K562 (cell line): ENCODE data around the gene GABPB2. TPM values are rescaled to one million over a fixed set of nuclear protein-coding genes. Genes with fewer than 3 reads are reported as not detected.

Experiments used
- ADNP ChIP-seq: fragments of 200-800 bp; sonication (Bioruptor generic); IDR thresholded peaks from 2 replicates; pipeline ENCODE4 v1.6.1; 2016; ENCODE audit warnings: missing genetic modification characterization, missing compliant biosample characterization
- EGR1 ChIP-seq: fragments of 450-650 bp; conservative IDR thresholded peaks from 2 replicates; pipeline ENCODE4 v1.6.1; 2017; ENCODE audit warnings: mild to moderate bottlenecking
- ETS2 ChIP-seq: IDR thresholded peaks from 2 replicates; pipeline ENCODE4 v1.6.1; 2016; ENCODE audit warnings: borderline replicate concordance, missing genetic modification characterization, mild to moderate bottlenecking, moderate library complexity, missing compliant biosample characterization; ENCODE audit not compliant: poor library complexity, severe bottlenecking
- FOXJ2 ChIP-seq: fragments of 200-800 bp; sonication (Bioruptor generic); IDR thresholded peaks from 2 replicates; pipeline ENCODE4 v1.6.1; 2016; ENCODE audit warnings: missing genetic modification characterization, missing compliant biosample characterization
- FUS ChIP-seq: fragments of 200-400 bp; formaldehyde crosslinking; optimal IDR thresholded peaks from 2 replicates; pipeline ENCODE3; 2017; ENCODE audit warnings: low read depth, low read length
- HBP1 ChIP-seq: fragments of 450-650 bp; formaldehyde crosslinking; IDR thresholded peaks from 2 replicates; pipeline ENCODE4 v1.4.0; 2022; ENCODE audit warnings: missing genetic modification characterization
- ILF3 ChIP-seq: fragments of 450-650 bp; IDR thresholded peaks from 2 replicates; pipeline ENCODE4 v1.6.1; 2018; ENCODE audit warnings: antibody characterized with exemption, mild to moderate bottlenecking, moderate library complexity, borderline replicate concordance
- NCOA4 ChIP-seq: fragments of 450-650 bp; IDR thresholded peaks from 2 replicates; pipeline ENCODE4 v1.6.1; 2018; ENCODE audit warnings: mild to moderate bottlenecking; ENCODE audit not compliant: partially characterized antibody
- NFATC3 ChIP-seq: fragments of 450-650 bp; IDR thresholded peaks from 2 replicates; pipeline ENCODE4 v1.6.1; 2017; ENCODE audit warnings: mild to moderate bottlenecking
- NR3C1 ChIP-seq: sonication (generic); formaldehyde crosslinking; IDR thresholded peaks from 2 replicates; pipeline ENCODE4 v1.8.1; 2022; ENCODE audit warnings: missing genetic modification reagents
- POLR2G ChIP-seq: fragments of 200-400 bp; formaldehyde crosslinking; IDR thresholded peaks from 2 replicates; pipeline ENCODE4 v1.6.1; 2017; ENCODE audit warnings: low read depth, mild to moderate bottlenecking, antibody characterized with exemption, low read length, moderate library complexity
- PTTG1 ChIP-seq: fragments of 450-650 bp; IDR thresholded peaks from 2 replicates; pipeline ENCODE4 v1.6.1; 2016; ENCODE audit warnings: low read depth, mild to moderate bottlenecking, missing genetic modification characterization, missing compliant biosample characterization
- RCOR1 ChIP-seq, 2 experiments: IDR thresholded peaks; 2 replicates each; pipeline ENCODE4 v1.6.1; 2012; ENCODE audit warnings: low read depth in 2 of 2, low read length in 2 of 2, borderline replicate concordance in 1 of 2, improper control_type of control experiment in 1 of 2
- VEZF1 ChIP-seq: fragments of 200-800 bp; sonication (Bioruptor generic); IDR thresholded peaks from 2 replicates; pipeline ENCODE4 v1.6.1; 2017; ENCODE audit warnings: missing genetic modification characterization, missing compliant biosample characterization
- ZBTB33 ChIP-seq: sonication (generic); formaldehyde crosslinking; IDR thresholded peaks from 2 replicates; pipeline ENCODE4 v1.8.1; 2023; ENCODE audit warnings: mild to moderate bottlenecking, missing genetic modification reagents
- ZBTB43 ChIP-seq: sonication (generic); formaldehyde crosslinking; IDR thresholded peaks from 2 replicates; pipeline ENCODE4 v1.8.0; 2023; ENCODE audit warnings: mild to moderate bottlenecking, missing genetic modification reagents
- ZBTB5 ChIP-seq: fragments of 450-650 bp; IDR thresholded peaks from 2 replicates; pipeline ENCODE4 v1.6.1; 2017; ENCODE audit warnings: antibody characterized with exemption
- ZFP1 ChIP-seq: fragments of 450-650 bp; formaldehyde crosslinking; IDR thresholded peaks from 2 replicates; pipeline ENCODE4 v1.4.0; 2020; ENCODE audit warnings: mild to moderate bottlenecking, mixed read lengths
- ZNF232 ChIP-seq: sonication (generic); formaldehyde crosslinking; IDR thresholded peaks from 2 replicates; pipeline ENCODE4 v1.8.0; 2022; ENCODE audit warnings: mild to moderate bottlenecking, missing genetic modification reagents
- ZNF584 ChIP-seq: fragments of 200-800 bp; sonication (Bioruptor generic); IDR thresholded peaks from 2 replicates; pipeline ENCODE4 v1.6.1; 2016; ENCODE audit warnings: low read depth, mild to moderate bottlenecking, missing genetic modification characterization, missing compliant biosample characterization
- ZNF589 ChIP-seq: fragments of 200-800 bp; sonication (Bioruptor generic); IDR thresholded peaks from 2 replicates; pipeline ENCODE4 v1.6.1; 2016; ENCODE audit warnings: low read depth, missing genetic modification characterization, missing compliant biosample characterization
- polyA plus RNA-seq, 8 experiments: library from polyadenylated mRNA; depleted of rRNA in 4 of 8; stranded (reverse) in 5 of 8; unstranded in 3 of 8; fragments of >200 nt; fragmentation: Nextera tagmentation in 2 of 8; fragmentation: Illumina TruSeq in 1 of 8; extraction: Ambion mirVana in 2 of 8; extraction: Trizol in 1 of 8; gene quantifications; 2 replicates each; pipeline versions ENCODE4 v1.2.1 to v1.2.3, GENCODE V29; 2011 to 2014; ENCODE audit warnings: inconsistent platforms in 1 of 8, missing spikeins in 1 of 8
- total RNA-seq, 7 experiments: library from RNA; depleted of rRNA in 6 of 7; stranded (reverse); fragments of >200 nt in 6 of 7; fragmentation: Illumina TruSeq in 2 of 7; extraction: Trizol in 2 of 7; gene quantifications; 2 replicates each; pipeline versions ENCODE4 v1.2.1 to v1.2.3, GENCODE V29; 2011 to 2021; ENCODE audit warnings: low replicate concordance in 1 of 7

Gene GABPB2
- total and polyA plus RNA-seq, 9 of the 15 experiments (the other 6 are each of a cell fraction or from before 2014, with no cell fraction given): 2.2 to 13.3 (median 6.1) TPM

- TF ChIP-seq NR3C1: no peak
- peak; percentile 65 for TF ChIP-seq VEZF1 (CRISPR knock-in tag)
- no peak for TF ChIP-seq NFATC3
- TF ChIP-seq ADNP (tag): no peak
- no peak for TF ChIP-seq ZBTB43 (CRISPR knock-in tag)
- no peak for TF ChIP-seq ILF3
- no peak for TF ChIP-seq ZNF584 (CRISPR knock-in tag)
- TF ChIP-seq POLR2G: no peak
- no peak for TF ChIP-seq ETS2
- TF ChIP-seq FUS: no peak
- TF ChIP-seq ZNF589 (CRISPR knock-in tag): peak; percentile 43; the same call in 1 of the 2 replicates
- TF ChIP-seq RCOR1 (IDR thresholded peaks at IDR 0.05; ENCODE audit: borderline replicate concordance in 1 of 2, low read depth in 2 of 2, low read length in 2 of 2): peak; percentile 83 to 94
- no peak for TF ChIP-seq PTTG1 (tag)
- TF ChIP-seq ZBTB33 (CRISPR knock-in tag): no peak
- no peak for TF ChIP-seq NCOA4
- no peak for TF ChIP-seq ZNF232 (CRISPR knock-in tag)
- TF ChIP-seq ZFP1 (CRISPR knock-in tag): no peak
- no peak for TF ChIP-seq ZBTB5
- TF ChIP-seq HBP1: peak; percentile 74; the same call in 1 of the 2 replicates
- TF ChIP-seq EGR1: no peak
- no peak for TF ChIP-seq FOXJ2 (tag)
These were observed 15.5 kb upstream of the GABPB2 start (continued) for GRCh38 chr1:151054971-151055547.
